Mesenchymal stem cell (in vitro differentiated cells and primary cell): ENCODE measurements around the gene PCBP2.
"Not testable (repeated sequence)": the region's sequence is repeated elsewhere in the genome, so short reads cannot be mapped to it uniquely, and the experiment has no call there.

Experiments
- DNase-seq: peaks from one replicate; pipeline ENCODE4 v3.0.0-alpha.2; 2013
- H2AFZ ChIP-seq: one replicate; pipeline ENCODE4 v1.6.1; 2013; ENCODE audit warnings: low read depth, mild to moderate bottlenecking, control low read depth, inconsistent platforms, low read length, moderate library complexity
- H2AK5ac ChIP-seq: 2 replicates; pipeline ENCODE4 v1.6.1; 2013; ENCODE audit warnings: low read length, moderate library complexity, mild to moderate bottlenecking, inconsistent platforms; ENCODE audit not compliant: severe bottlenecking
- H2BK120ac ChIP-seq: one replicate; pipeline ENCODE4 v1.6.1; 2013; ENCODE audit warnings: low read depth, mild to moderate bottlenecking, inconsistent platforms, low read length, moderate library complexity
- H2BK12ac ChIP-seq, 2 experiments: one replicate each; pipeline ENCODE4 v1.6.1; 2013; ENCODE audit warnings: inconsistent platforms in 2 of 2, low read length in 2 of 2, mild to moderate bottlenecking in 2 of 2, moderate library complexity in 2 of 2, control low read depth in 1 of 2
- H2BK15ac ChIP-seq: one replicate; pipeline ENCODE4 v1.6.1; 2013; ENCODE audit warnings: mild to moderate bottlenecking, low read depth, inconsistent platforms; ENCODE audit not compliant: poor library complexity, severe bottlenecking
- H2BK5ac ChIP-seq: 2 replicates; pipeline ENCODE4 v1.6.1; 2013; ENCODE audit warnings: low read depth, mild to moderate bottlenecking, low read length, control low read depth, inconsistent platforms; ENCODE audit not compliant: poor library complexity, severe bottlenecking
- H3K14ac ChIP-seq, 2 experiments: one replicate each; pipeline ENCODE4 v1.6.1; 2013; ENCODE audit warnings: inconsistent platforms in 2 of 2, low read length in 2 of 2, control low read depth in 1 of 2, mild to moderate bottlenecking in 1 of 2, moderate library complexity in 1 of 2
- H3K18ac ChIP-seq, 2 experiments: one replicate each; pipeline ENCODE4 v1.6.1; 2013; ENCODE audit warnings: inconsistent platforms in 2 of 2, low read length in 2 of 2, control low read depth in 1 of 2, low read depth in 1 of 2, mild to moderate bottlenecking in 1 of 2
- H3K23ac ChIP-seq, 2 experiments: one replicate each; pipeline ENCODE4 v1.6.1; 2013; ENCODE audit warnings: inconsistent platforms in 2 of 2, low read length in 2 of 2, mild to moderate bottlenecking in 2 of 2, moderate library complexity in 2 of 2, control low read depth in 1 of 2
- H3K27ac ChIP-seq: 2 replicates; pipeline ENCODE4 v1.5.1; 2013; ENCODE audit warnings: mild to moderate bottlenecking, moderate library complexity, low read length, control low read depth, inconsistent platforms; ENCODE audit not compliant: poor library complexity, severe bottlenecking
- H3K27me3 ChIP-seq, 2 experiments: 2 replicates each; pipeline versions ENCODE4 v1.6.1 to v1.7.0; 2013; ENCODE audit warnings: low read length in 2 of 2, mild to moderate bottlenecking in 2 of 2, moderate library complexity in 2 of 2, control low read depth in 1 of 2, inconsistent platforms in 1 of 2; ENCODE audit not compliant: control insufficient read depth in 1 of 2, insufficient read depth in 1 of 2
- H3K36me3 ChIP-seq, 2 experiments: 2 replicates each; pipeline versions ENCODE4 v1.6.1 to v1.7.0; 2013; ENCODE audit warnings: low read length in 2 of 2, control low read depth in 1 of 2, inconsistent platforms in 1 of 2, low read depth in 1 of 2, mild to moderate bottlenecking in 1 of 2; ENCODE audit not compliant: insufficient read depth in 2 of 2, control insufficient read depth in 1 of 2
- H3K4ac ChIP-seq, 2 experiments: one replicate each; pipeline ENCODE4 v1.6.1; 2013; ENCODE audit warnings: inconsistent platforms in 2 of 2, low read length in 2 of 2, mild to moderate bottlenecking in 2 of 2, moderate library complexity in 2 of 2, control low read depth in 1 of 2, low read depth in 1 of 2
- H3K4me1 ChIP-seq: 2 replicates; pipeline ENCODE4 v1.6.1; 2013; ENCODE audit warnings: low read depth, low read length, control low read depth; ENCODE audit not compliant: control insufficient read depth, insufficient read depth
- H3K4me2 ChIP-seq: 2 replicates; pipeline ENCODE4 v1.6.1; 2013; ENCODE audit warnings: low read length, mild to moderate bottlenecking, inconsistent platforms; ENCODE audit not compliant: poor library complexity, severe bottlenecking
- H3K4me3 ChIP-seq, 2 experiments: 2 replicates each; pipeline versions ENCODE4 v1.5.1 to v1.7.0; 2013; ENCODE audit warnings: low read length in 2 of 2, mild to moderate bottlenecking in 2 of 2, control low read depth in 1 of 2, low read depth in 1 of 2; ENCODE audit not compliant: insufficient read depth in 1 of 2
- H3K79me1 ChIP-seq: replicated peaks from 2 replicates; pipeline ENCODE4 v1.6.1; 2013; ENCODE audit warnings: mild to moderate bottlenecking, control low read depth, low read length, inconsistent platforms; ENCODE audit not compliant: poor library complexity, severe bottlenecking
- H3K9ac ChIP-seq: 2 replicates; pipeline ENCODE4 v1.7.0; 2013; ENCODE audit warnings: mild to moderate bottlenecking, low read length, moderate library complexity
- H3K9me3 ChIP-seq: 2 replicates; pipeline ENCODE4 v1.7.0; 2013; ENCODE audit warnings: mild to moderate bottlenecking, low read length; ENCODE audit not compliant: control insufficient read depth
- H4K8ac ChIP-seq: one replicate; pipeline ENCODE4 v1.6.1; 2013; ENCODE audit warnings: inconsistent platforms, mild to moderate bottlenecking, low read length, moderate library complexity
- H4K91ac ChIP-seq: one replicate; pipeline ENCODE4 v1.6.1; 2013; ENCODE audit warnings: mild to moderate bottlenecking, low read length, inconsistent platforms
- WGBS: methylation state at CpG from one replicate; pipeline ENCODE4 v1.1.7; 2013; ENCODE audit warnings: mixed read lengths; 5-methylcytosine and 5-hydroxymethylcytosine counted together

The PCBP2 gene

GRCh38 chr12:53413485-53414204 lies 38.3 kb upstream of the PCBP2 start:
- Histone ChIP-seq H3K4me1 (peaks cover 7% of the 10 kb centered on the region), H3K23ac (no peak overlapping the region), H2BK5ac (no peak overlapping the region), H3K27ac (no peak overlapping the region), H2BK12ac (no peak overlapping the region), H3K27me3 (no peaks in the 10 kb centered on the region), H3K4me2 (no peak overlapping the region), H3K79me1 (peaks cover 7% of the 10 kb centered on the region), H3K18ac (no peak overlapping the region), H2AK5ac (no peak overlapping the region), H3K4me3 (peak overlapping the region in 1 of 2 experiments; percentile 52), H4K91ac (no peak overlapping the region), H4K8ac (no peak overlapping the region), H2BK120ac (no peak overlapping the region), H3K36me3 (peaks cover 23 to 45% of the 10 kb centered on the region in 2 experiments), H3K9ac (peak overlapping the region; percentile 58), H3K9me3 (no peaks in the 10 kb centered on the region), H2BK15ac (no peak overlapping the region), H3K4ac (no peak overlapping the region), H2AFZ (no peak overlapping the region), H3K14ac (no peak overlapping the region)
- no peak for DNase-seq
- 100% methylated on average over 2 of the region's 3 CpGs for WGBS

- Histone ChIP-seq H3K23ac (no peak overlapping the region), H2BK120ac (no peak overlapping the region), H4K91ac (no peak overlapping the region), H2BK12ac (no peak overlapping the region), H2BK5ac (no peak overlapping the region), H3K4me3 (no peak overlapping the region), H3K79me1 (peaks cover 4% of the 10 kb centered on the region), H3K4me1 (peaks cover 7% of the 10 kb centered on the region), H3K4me2 (no peak overlapping the region), H3K9ac (peak overlapping the region; percentile 2), H2BK15ac (no peak overlapping the region), H4K8ac (no peak overlapping the region), H3K4ac (no peak overlapping the region), H3K14ac (no peak overlapping the region), H2AFZ (no peak overlapping the region), H3K27me3 (no peaks in the 10 kb centered on the region), H3K36me3 (peaks cover 11 to 33% of the 10 kb centered on the region in 2 experiments), H2AK5ac (no peak overlapping the region), H3K9me3 (no peaks in the 10 kb centered on the region), H3K27ac (no peak overlapping the region), H3K18ac (no peak overlapping the region)
- WGBS, result 96% methylated on average over 3 of the region's 3 CpGs
- no peak for DNase-seq
These were observed 37.0 kb upstream of the PCBP2 start for GRCh38 chr12:53414756-53415417.

GRCh38 chr12:53415752-53416389 lies 36.0 kb upstream of the PCBP2 start:
- not testable (repeated sequence) for H3K4me2 ChIP-seq

GRCh38 chr12:53417291-53417816 lies 34.5 kb upstream of the PCBP2 start:
- not testable (repeated sequence) for H3K27ac ChIP-seq, H2BK120ac ChIP-seq, H3K4me3 ChIP-seq, H2BK5ac ChIP-seq, H3K79me1 ChIP-seq, H3K27me3 ChIP-seq, H2AFZ ChIP-seq, H3K18ac ChIP-seq, H4K91ac ChIP-seq, H2AK5ac ChIP-seq, H3K23ac ChIP-seq, DNase-seq, H3K9ac ChIP-seq, H2BK12ac ChIP-seq, H3K4ac ChIP-seq, H3K14ac ChIP-seq, H3K4me1 ChIP-seq, H4K8ac ChIP-seq, H3K4me2 ChIP-seq, H2BK15ac ChIP-seq, H3K9me3 ChIP-seq
- WGBS, result 91% methylated on average over 9 of the region's 9 CpGs
- peaks cover 3 to 11% of the 10 kb centered on the region in 2 experiments for H3K36me3 ChIP-seq

More at GRCh38 chr12:53415752-53416389, 36.0 kb upstream of the PCBP2 start:
- H3K4me1 ChIP-seq, H4K8ac ChIP-seq, H2AK5ac ChIP-seq, H3K4me3 ChIP-seq, H2BK15ac ChIP-seq, H3K79me1 ChIP-seq, H2BK120ac ChIP-seq, DNase-seq, H2AFZ ChIP-seq, H3K27me3 ChIP-seq, H3K14ac ChIP-seq, H3K9ac ChIP-seq, H3K23ac ChIP-seq, H4K91ac ChIP-seq, H3K9me3 ChIP-seq, H3K27ac ChIP-seq, H2BK12ac ChIP-seq, H2BK5ac ChIP-seq, H3K18ac ChIP-seq: not testable (repeated sequence)
- WGBS, result 76% methylated on average over 2 of the region's 2 CpGs
- peaks cover 7 to 25% of the 10 kb centered on the region in 2 experiments for H3K36me3 ChIP-seq
- H3K4ac ChIP-seq, result peak overlapping the region in 1 of 2 experiments; percentile 46
